CD4-positive, alpha-beta T cell (primary cell): ENCODE measurements around the gene MYO1E. TPM values are rescaled to one million over a fixed set of nuclear protein-coding genes. Genes with fewer than 3 reads are reported as not detected.

ENCODE experiments used
- ATAC-seq: fragments of 200-7000 bp; cut with Tn5 transposase; one replicate; pipeline ENCODE4 v1.10.0; 2022; ENCODE audit warnings: mild to moderate bottlenecking; ENCODE audit not compliant: poor library complexity
- CTCF ChIA-PET: fragments of 350-600 bp; sonication (Branson Sonifier 250); formaldehyde crosslinking; loops from one replicate; lab custom pipeline; 2021; ENCODE audit warnings: antibody characterized with exemption, inconsistent platforms; lab: Charles Lee
- POLR2A ChIA-PET: fragments of 350-600 bp; sonication (Branson Sonifier 250); formaldehyde crosslinking; loops from one replicate; lab custom pipeline; 2021; ENCODE audit warnings: antibody characterized with exemption, inconsistent platforms; lab: Charles Lee
- DNase-seq, 14 experiments: peaks; one replicate each; pipeline ENCODE4 v3.0.0-alpha.2; 2013 to 2020; ENCODE audit warnings: mixed read lengths in 2 of 14
- H3K27ac ChIP-seq, 2 donors: one replicate each; pipeline versions ENCODE4 v1.5.1 to v1.7.0; 2013; ENCODE audit warnings: low read length in 2 of 2, low read depth in 1 of 2, mild to moderate bottlenecking in 1 of 2
- H3K27me3 ChIP-seq, 2 experiments: 1 replicate in 1 of 2; 2 replicates in 1 of 2; pipeline versions ENCODE4 v1.6.1 to v1.7.0; 2013; ENCODE audit warnings: low read length in 2 of 2, control low read depth in 1 of 2, mild to moderate bottlenecking in 1 of 2, moderate library complexity in 1 of 2; ENCODE audit not compliant: insufficient read depth in 2 of 2, control insufficient read depth in 1 of 2
- H3K36me3 ChIP-seq: one replicate; pipeline ENCODE4 v1.6.1; 2013; ENCODE audit warnings: low read length, control low read depth; ENCODE audit not compliant: insufficient read depth
- H3K4me1 ChIP-seq: one replicate; pipeline ENCODE4 v1.6.1; 2013; ENCODE audit warnings: low read length, control low read depth; ENCODE audit not compliant: insufficient read depth
- H3K4me3 ChIP-seq: one replicate; pipeline ENCODE4 v1.5.1; 2013; ENCODE audit warnings: mild to moderate bottlenecking, low read length, moderate library complexity
- H3K9me3 ChIP-seq, 2 experiments: 1 replicate in 1 of 2; 2 replicates in 1 of 2; pipeline versions ENCODE4 v1.6.1 to v1.7.0; 2013; ENCODE audit warnings: low read length in 2 of 2, mild to moderate bottlenecking in 2 of 2, control low read depth in 1 of 2, moderate library complexity in 1 of 2; ENCODE audit not compliant: control insufficient read depth in 1 of 2, insufficient read depth in 1 of 2
- H3K27ac Mint-ChIP-seq: one replicate; pipeline ENCODE4 v1.8.0; 2020; ENCODE audit warnings: mixed read lengths
- H3K27me3 Mint-ChIP-seq: one replicate; pipeline ENCODE4 v1.8.0; 2021; ENCODE audit warnings: mixed read lengths
- H3K36me3 Mint-ChIP-seq: one replicate; pipeline ENCODE4 v1.8.0; 2021; ENCODE audit warnings: low read depth, mixed read lengths
- H3K4me1 Mint-ChIP-seq: one replicate; pipeline ENCODE4 v1.8.0; 2021; ENCODE audit warnings: low read depth, mixed read lengths
- H3K4me3 Mint-ChIP-seq: one replicate; pipeline ENCODE4 v1.8.0; 2020; ENCODE audit warnings: mild to moderate bottlenecking, mixed read lengths
- H3K9me3 Mint-ChIP-seq: one replicate; pipeline ENCODE4 v1.8.0; 2020; ENCODE audit warnings: mixed read lengths
- CTCF ChIP-seq: fragments of 200-600 bp; IDR thresholded peaks from one replicate; pipeline ENCODE4 v1.8.0; 2022; ENCODE audit warnings: antibody characterized with exemption, mild to moderate bottlenecking
- intact Hi-C, 2 experiments: fragments of 100-400 bp; cut with DNase I in 1 of 2; cut with micrococcal nuclease in 1 of 2; formaldehyde crosslinking; loops; one replicate each; pipeline versions ENCODE4 v1.15.1 to v1.9.0; 2023 to 2025; cut with DNase I, micrococcal nuclease
- total RNA-seq, 174 experiments: library from RNA in 2 of 174; stranded (reverse) in 2 of 174; gene quantifications; one replicate each; pipeline ENCODE4 v1.2.3 and lab custom pipeline; 2021 to 2026

Gene MYO1E
- total RNA-seq, 2 experiments from 2014 or later = 0.59 to 0.63 TPM

- Mint-ChIP-seq H3K9me3 (no peaks in the 10 kb centered on the region), H3K27me3 (no peaks in the 10 kb centered on the region), H3K27ac (no peak overlapping the region), H3K4me3 (no peak overlapping the region), H3K36me3 (no peaks in the 10 kb centered on the region), H3K4me1 (no peaks in the 10 kb centered on the region)
- TF ChIP-seq CTCF = no peak
- Histone ChIP-seq H3K4me3 (no peak overlapping the region), H3K9me3 (no peaks in the 10 kb centered on the region), H3K27ac (no peak overlapping the region), H3K36me3 (no peaks in the 10 kb centered on the region), H3K4me1 (no peaks in the 10 kb centered on the region), H3K27me3 (no peaks in the 10 kb centered on the region)
- no peak for ATAC-seq
- DNase-seq = no peak
- POLR2A ChIA-PET = no interaction called here
- CTCF ChIA-PET = no interaction called here
- intact Hi-C loops = no loop called here
These were observed 58.9 kb downstream of the MYO1E start for GRCh38 chr15:59313641-59314332.

GRCh38 chr15:59312205-59312604 lies 60.5 kb downstream of the MYO1E start:
- Mint-ChIP-seq H3K9me3 (no peaks in the 10 kb centered on the region), H3K4me1 (no peaks in the 10 kb centered on the region), H3K36me3 (no peaks in the 10 kb centered on the region), H3K27me3 (no peaks in the 10 kb centered on the region), H3K27ac (no peak overlapping the region), H3K4me3 (no peak overlapping the region)
- TF ChIP-seq CTCF = no peak
- Histone ChIP-seq H3K9me3 (no peaks in the 10 kb centered on the region), H3K4me1 (no peaks in the 10 kb centered on the region), H3K27ac (no peak overlapping the region), H3K4me3 (no peak overlapping the region), H3K36me3 (no peaks in the 10 kb centered on the region), H3K27me3 (no peaks in the 10 kb centered on the region)
- ATAC-seq (no peak), DNase-seq (peak in 2 of 14 experiments; percentile 21 to 26)
- ChIA-PET CTCF (no interaction called here), POLR2A (no interaction called here)
- intact Hi-C loops = no loop called here

- no peaks in the 10 kb centered on the region for H3K27me3 ChIP-seq
- no peaks in the 10 kb centered on the region for H3K4me1 ChIP-seq
- H3K9me3 ChIP-seq = no peaks in the 10 kb centered on the region
- no peak overlapping the region for H3K27ac ChIP-seq
- Mint-ChIP-seq H3K4me1 (no peaks in the 10 kb centered on the region), H3K27ac (no peak overlapping the region), H3K4me3 (no peak overlapping the region), H3K27me3 (no peaks in the 10 kb centered on the region), H3K36me3 (no peaks in the 10 kb centered on the region), H3K9me3 (no peaks in the 10 kb centered on the region)
- POLR2A ChIA-PET = no interaction called here
- no peak overlapping the region for H3K4me3 ChIP-seq
- CTCF ChIA-PET = no interaction called here
- no peak for DNase-seq
- intact Hi-C loops = no loop called here
- no peaks in the 10 kb centered on the region for H3K36me3 ChIP-seq
- no peak for ATAC-seq
- no peak for TF ChIP-seq CTCF
These were observed 61.5 kb downstream of the MYO1E start for GRCh38 chr15:59311195-59311594.
